Kidney (tissue), 14 donors: ENCODE results near the gene NAA25. TPM values are rescaled to one million over a fixed set of nuclear protein-coding genes. Genes with fewer than 3 reads are reported as not detected.

Experiments
- DNase-seq, 5 donors: peaks; one replicate each; pipeline ENCODE4 v3.0.0-alpha.2; 2013 to 2020
- FAIRE-seq: peaks from 2 replicates; lab custom pipeline; 2012; peaks lifted over from hg19 to GRCh38; lab: Jason Lieb, UNC
- H3K27ac ChIP-seq, 2 donors: one replicate each; pipeline ENCODE4 v1.7.0; 2013; ENCODE audit warnings: low read depth in 2 of 2, low read length in 2 of 2, inconsistent platforms in 1 of 2
- H3K27me3 ChIP-seq: one replicate; pipeline ENCODE4 v1.7.1; 2013; ENCODE audit warnings: low read length, inconsistent platforms; ENCODE audit not compliant: control insufficient read depth, insufficient read depth
- H3K36me3 ChIP-seq, 3 donors: one replicate each; pipeline versions ENCODE4 v1.7.0 to v1.7.1; 2013; ENCODE audit warnings: low read length in 3 of 3, control low read depth in 1 of 3, inconsistent platforms in 1 of 3; ENCODE audit not compliant: insufficient read depth in 3 of 3, control insufficient read depth in 2 of 3
- H3K4me1 ChIP-seq, 3 donors: one replicate each; pipeline versions ENCODE4 v1.7.0 to v1.7.1; 2013; ENCODE audit warnings: low read length in 3 of 3, inconsistent platforms in 1 of 3, low read depth in 1 of 3; ENCODE audit not compliant: control insufficient read depth in 2 of 3, insufficient read depth in 2 of 3
- H3K4me3 ChIP-seq, 3 donors: one replicate each; pipeline versions ENCODE4 v1.7.0 to v1.8.1; 2013; ENCODE audit warnings: low read length in 3 of 3, control low read depth in 1 of 3, inconsistent platforms in 1 of 3
- H3K9ac ChIP-seq, 3 donors: one replicate each; pipeline versions ENCODE4 v1.7.0 to v1.7.1; 2013; ENCODE audit warnings: low read length in 3 of 3, control low read depth in 1 of 3, inconsistent platforms in 1 of 3
- H3K9me3 ChIP-seq, 3 donors: one replicate each; pipeline versions ENCODE4 v1.7.0 to v1.7.1; 2013; ENCODE audit warnings: low read length in 3 of 3, control low read depth in 1 of 3, inconsistent platforms in 1 of 3; ENCODE audit not compliant: control insufficient read depth in 2 of 3, insufficient read depth in 1 of 3
- CTCF ChIP-seq: IDR thresholded peaks from 3 replicates; pipeline ENCODE4 v1.5.1; 2012; ENCODE audit warnings: mild to moderate bottlenecking, moderate library complexity, borderline replicate concordance; ENCODE audit not compliant: insufficient read depth; ENCODE audit errors: extremely low read depth
- intact Hi-C: fragments of 100-400 bp; cut with DNase I; formaldehyde crosslinking; loops from one replicate; pipeline ENCODE4 v1.11.1; 2022
- polyA plus RNA-seq: library from polyadenylated mRNA; stranded (reverse); fragments of 350-450 nt; fragmentation: Illumina TruSeq; extraction: RNeasy Lipid Tissue Mini Kit (QIAGEN cat#74804); gene quantifications from one replicate; pipeline ENCODE4 v1.2.3, GENCODE V29; 2014; ENCODE audit warnings: low read depth, low replicate concordance; ENCODE audit not compliant: insufficient read depth
- total RNA-seq: library from RNA; stranded (reverse); fragmentation: NEBNext Ultra II Directional; extraction: Animal tissue kit (Norgen Biotek cat#: 25700); gene quantifications from one replicate; pipeline ENCODE4 v1.2.1, GENCODE V29; 2021
- donor health status: control.
- donor health status: control.
- donor health status: control.
- donor health status: control.
- donor health status: control.
- donor health status: DM: yes; HTN: yes; CAD: no.
- donor health status: Normal renal cell carcinoma (clear cell type).

The NAA25 gene
- total and polyA plus RNA-seq, 2 donors from 2014 or later: 3.2 to 22.8 TPM

GRCh38 chr12:112131686-112132085 lies 23.1 kb upstream of the NAA25 start:
- DNase-seq (no peak), FAIRE-seq (no peak)
- intact Hi-C loops: no loop called here
- no peak for TF ChIP-seq CTCF
- no peaks in the 10 kb centered on the region for H3K9me3 ChIP-seq
- H3K27ac ChIP-seq: no peak overlapping the region
- H3K4me3 ChIP-seq: no peak overlapping the region
- H3K9ac ChIP-seq: no peak overlapping the region
- H3K4me1 ChIP-seq: peaks cover 0 to 13% (median 6%) of the 10 kb centered on the region in 3 donors
- H3K27me3 ChIP-seq: no peaks in the 10 kb centered on the region
- peaks cover 7 to 18% (median 10%) of the 10 kb centered on the region in 3 donors for H3K36me3 ChIP-seq

- Histone ChIP-seq H3K4me1 (peaks cover 0 to 18% (median 10%) of the 10 kb centered on the region in 3 donors), H3K9me3 (no peaks in the 10 kb centered on the region), H3K27me3 (no peaks in the 10 kb centered on the region), H3K4me3 (peak overlapping the region in 2 of 3 donors; percentile 6 to 23), H3K27ac (peak overlapping the region; percentile 14 to 78), H3K36me3 (peaks cover 7% of the 10 kb centered on the region in 3 donors), H3K9ac (no peak overlapping the region)
- FAIRE-seq (no peak), DNase-seq (no peak)
- no peak for TF ChIP-seq CTCF
- intact Hi-C loops: no loop called here
These were observed 21.9 kb upstream of the NAA25 start for GRCh38 chr12:112130441-112130998.

GRCh38 chr12:112126911-112127310 lies 18.3 kb upstream of the NAA25 start:
- no peak for FAIRE-seq
- no peaks in the 10 kb centered on the region for H3K27me3 ChIP-seq
- no peak for DNase-seq
- H3K4me3 ChIP-seq: no peak overlapping the region
- no peak overlapping the region for H3K9ac ChIP-seq
- intact Hi-C loops: no loop called here
- H3K27ac ChIP-seq: no peak overlapping the region
- TF ChIP-seq CTCF: no peak
- no peaks in the 10 kb centered on the region for H3K9me3 ChIP-seq
- H3K36me3 ChIP-seq: no peaks in the 10 kb centered on the region
- H3K4me1 ChIP-seq: peaks cover 0 to 18% (median 10%) of the 10 kb centered on the region in 3 donors
